Lung (tissue), 12 donors: ENCODE data around the gene AQP1. TPM values are rescaled to one million over a fixed set of nuclear protein-coding genes. Genes with fewer than 3 reads are reported as not detected.
A peak's percentile ranks its signal among the peaks of the same experiment; 100 is the strongest.

ENCODE experiments used
- ATAC-seq: fragments of 200-7000 bp; cut with Tn5 transposase; one replicate; pipeline ENCODE4 v1.9.1; 2020; ENCODE audit warnings: moderate number of reproducible peaks; ENCODE audit not compliant: insufficient read depth, low FRiP score
- DNase-seq, 3 donors: peaks; one replicate each; pipeline ENCODE4 v3.0.0-alpha.2; 2013 to 2017
- H3K27ac ChIP-seq, 2 donors: one replicate each; pipeline ENCODE4 v1.5.1; 2013; ENCODE audit warnings: mild to moderate bottlenecking in 2 of 2, moderate library complexity in 2 of 2, control low read depth in 1 of 2, inconsistent platforms in 1 of 2, low read depth in 1 of 2, low read length in 1 of 2
- H3K27me3 ChIP-seq, 3 donors: one replicate each; pipeline ENCODE4 v1.5.1; 2013; ENCODE audit warnings: low read length in 2 of 3; ENCODE audit not compliant: control insufficient read depth in 3 of 3, insufficient read depth in 3 of 3
- H3K36me3 ChIP-seq, 4 donors: one replicate each; pipeline ENCODE4 v1.5.1; 2013; ENCODE audit warnings: low read length in 4 of 4, mild to moderate bottlenecking in 1 of 4, moderate library complexity in 1 of 4; ENCODE audit not compliant: control insufficient read depth in 4 of 4, insufficient read depth in 4 of 4
- H3K4me1 ChIP-seq, 5 donors: one replicate each; pipeline ENCODE4 v1.5.1; 2013; ENCODE audit warnings: low read length in 5 of 5, mild to moderate bottlenecking in 2 of 5, moderate library complexity in 1 of 5; ENCODE audit not compliant: control insufficient read depth in 5 of 5, insufficient read depth in 5 of 5
- H3K4me3 ChIP-seq: one replicate; pipeline ENCODE4 v1.5.1; 2013; ENCODE audit warnings: mild to moderate bottlenecking, control low read depth, moderate library complexity
- H3K9ac ChIP-seq, 2 donors: one replicate each; pipeline ENCODE4 v1.5.1; 2013; ENCODE audit warnings: low read length in 2 of 2, control low read depth in 1 of 2; ENCODE audit not compliant: insufficient read depth in 1 of 2
- H3K9me3 ChIP-seq, 4 donors: one replicate each; pipeline ENCODE4 v1.5.1; 2013; ENCODE audit warnings: low read length in 3 of 4, mild to moderate bottlenecking in 1 of 4, moderate library complexity in 1 of 4; ENCODE audit not compliant: control insufficient read depth in 4 of 4, insufficient read depth in 3 of 4
- CTCF ChIP-seq: IDR thresholded peaks from 2 replicates; pipeline ENCODE4 v1.5.1; 2012; ENCODE audit warnings: mild to moderate bottlenecking; ENCODE audit errors: control extremely low read depth, extremely low read depth
- WGBS, 2 donors: extraction: QIAGEN DNeasy Blood & Tissue Kit; methylation state at CpG; one replicate each; pipeline ENCODE4 v1.1.7; 2013; 5-methylcytosine and 5-hydroxymethylcytosine counted together
- polyA plus RNA-seq, 2 donors: library from polyadenylated mRNA; stranded (reverse); fragments of 200-250 nt; gene quantifications; one replicate each; pipeline ENCODE4 v1.2.1, GENCODE V29; 2013
- total RNA-seq, 2 donors: library from RNA; depleted of rRNA in 1 of 2; stranded (reverse); fragments of >200 nt in 1 of 2; gene quantifications; one replicate each; pipeline ENCODE4 v1.2.1, GENCODE V29; 2014 to 2021
- donor health status: control.
- donor health status: control.
- donor health status: Bipolar disorder and iron deficiency.
- donor health status: healthy.
- donor health status: DM: yes; HTN: yes; CAD: no.

The AQP1 gene
- total and polyA plus RNA-seq, 4 donors = 267 to 655 (median 428) TPM

GRCh38 chr7:30886608-30887011 is 25.0 kb upstream of the AQP1 start:
- DNase-seq (peak in 1 of 3 donors; percentile 44), ATAC-seq (no peak)
- H3K9me3 ChIP-seq = no peaks in the 10 kb centered on the region
- peaks cover 0 to 9% (median 4%) of the 10 kb centered on the region in 4 donors for H3K36me3 ChIP-seq
- no peak overlapping the region for H3K27ac ChIP-seq
- no peaks in the 10 kb centered on the region for H3K27me3 ChIP-seq
- peaks cover 0 to 26% (median 13%) of the 10 kb centered on the region in 5 donors for H3K4me1 ChIP-seq
- H3K4me3 ChIP-seq = no peak overlapping the region
- TF ChIP-seq CTCF = no peak
- H3K9ac ChIP-seq = no peak overlapping the region
- 72 to 76% methylated on average over 7 of the region's 7 CpGs for WGBS, 2 donors

DNA sequence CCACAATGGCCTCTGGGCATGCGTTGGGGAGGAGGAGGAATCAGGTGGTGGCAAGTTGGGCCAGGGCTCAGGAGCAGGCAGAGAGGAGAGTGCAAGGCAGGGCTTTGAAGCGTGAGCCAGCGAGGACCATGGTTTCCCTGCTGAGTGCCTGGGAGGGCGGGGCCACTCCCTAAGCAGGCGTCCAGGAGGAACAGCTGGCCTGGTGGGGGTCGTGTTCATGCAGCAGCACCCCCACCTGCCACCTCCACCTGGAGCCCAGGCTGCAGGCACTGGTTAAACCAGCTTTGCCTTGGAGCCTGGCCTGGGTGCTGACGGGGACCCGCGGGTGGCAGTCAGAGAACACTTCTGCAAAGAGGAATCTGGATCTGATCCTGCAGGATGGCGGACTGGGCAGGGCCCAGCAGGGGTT is 24.2 kb upstream of the AQP1 start:
- WGBS, 2 donors = 58 to 69% methylated on average over 10 of the region's 10 CpGs
- DNase-seq = peak in 2 of 3 donors; percentile 58
- no peak for TF ChIP-seq CTCF
- ATAC-seq = peak; percentile 8
- Histone ChIP-seq H3K27me3 (no peaks in the 10 kb centered on the region), H3K27ac (peak overlapping the region in 1 of 2 donors; percentile 41), H3K36me3 (peaks cover 0 to 13% (median 4%) of the 10 kb centered on the region in 4 donors), H3K9ac (no peak overlapping the region), H3K9me3 (no peaks in the 10 kb centered on the region), H3K4me1 (peaks cover 0 to 33% (median 13%) of the 10 kb centered on the region in 5 donors), H3K4me3 (no peak overlapping the region)

- ATAC-seq (peak; percentile 46), DNase-seq (peak; percentile 67 to 83 (median 73))
- H3K9me3 ChIP-seq = no peaks in the 10 kb centered on the region
- WGBS, 2 donors = 59 to 81% methylated on average over 3 of the region's 3 CpGs
- no peak overlapping the region for H3K27ac ChIP-seq
- H3K9ac ChIP-seq = no peak overlapping the region
- H3K36me3 ChIP-seq = peaks cover 0 to 13% (median 4%) of the 10 kb centered on the region in 4 donors
- no peak for TF ChIP-seq CTCF
- peaks cover 0 to 40% (median 21%) of the 10 kb centered on the region in 5 donors for H3K4me1 ChIP-seq
- H3K27me3 ChIP-seq = no peaks in the 10 kb centered on the region
- no peak overlapping the region for H3K4me3 ChIP-seq
Measured at GRCh38 chr7:30888747-30889146, 22.9 kb upstream of the AQP1 start.

DNA sequence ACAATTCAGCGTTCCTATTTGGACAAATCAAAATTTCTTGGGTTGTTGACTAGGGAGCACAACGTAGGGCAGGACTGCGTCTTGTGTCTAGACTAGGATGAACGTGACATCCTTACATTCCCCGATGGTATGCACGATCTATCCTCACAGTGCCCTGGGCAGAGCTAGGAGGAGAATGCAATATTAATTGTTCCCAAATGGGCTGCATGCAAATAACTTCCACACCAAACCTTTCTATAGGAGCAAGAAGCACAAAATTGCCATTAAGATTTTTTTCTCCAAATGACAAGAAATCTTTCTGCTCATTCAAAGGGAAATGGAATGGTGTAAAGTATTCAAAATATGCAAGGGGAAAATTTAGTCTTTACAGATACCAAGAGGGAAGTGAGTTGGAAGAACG is 21.4 kb upstream of the AQP1 start:
- DNase-seq = no peak
- Histone ChIP-seq H3K36me3 (peaks cover 0 to 13% (median 3%) of the 10 kb centered on the region in 4 donors), H3K4me1 (peaks cover 0 to 49% (median 30%) of the 10 kb centered on the region in 5 donors), H3K9ac (no peak overlapping the region), H3K27ac (no peak overlapping the region), H3K4me3 (no peak overlapping the region), H3K9me3 (no peaks in the 10 kb centered on the region), H3K27me3 (no peaks in the 10 kb centered on the region)
- ATAC-seq = no peak
- WGBS, 2 donors = 92 to 93% methylated on average over 7 of the region's 7 CpGs
- TF ChIP-seq CTCF = no peak
